Fibroblast of villous mesenchyme (primary cell): Measurements from ENCODE around the gene BUB1B. TPM values are rescaled to one million over a fixed set of nuclear protein-coding genes. Genes with fewer than 3 reads are reported as not detected.

Source experiments
- DNase-seq: peaks from one replicate; pipeline ENCODE4 v3.0.0-alpha.2; 2010; ENCODE audit warnings: low read depth
- H3K4me3 ChIP-seq: 2 replicates; pipeline ENCODE4 v1.5.1; 2011; ENCODE audit warnings: low read depth, mild to moderate bottlenecking, low read length
- total RNA-seq: library from RNA; depleted of rRNA; stranded (reverse); fragments of >200 nt; gene quantifications from 2 replicates; pipeline ENCODE4 v1.2.3, GENCODE V29; 2012
- TF ChIP-seq, protein P1 (sequence below): IDR thresholded peaks from 2 replicates; pipeline ENCODE4 v1.5.1; 2012; ENCODE audit warnings: low read depth, mild to moderate bottlenecking, low read length; ENCODE audit not compliant: insufficient read depth

BUB1B gene
- total RNA-seq, 1 donor: 19.9 TPM

DNA sequence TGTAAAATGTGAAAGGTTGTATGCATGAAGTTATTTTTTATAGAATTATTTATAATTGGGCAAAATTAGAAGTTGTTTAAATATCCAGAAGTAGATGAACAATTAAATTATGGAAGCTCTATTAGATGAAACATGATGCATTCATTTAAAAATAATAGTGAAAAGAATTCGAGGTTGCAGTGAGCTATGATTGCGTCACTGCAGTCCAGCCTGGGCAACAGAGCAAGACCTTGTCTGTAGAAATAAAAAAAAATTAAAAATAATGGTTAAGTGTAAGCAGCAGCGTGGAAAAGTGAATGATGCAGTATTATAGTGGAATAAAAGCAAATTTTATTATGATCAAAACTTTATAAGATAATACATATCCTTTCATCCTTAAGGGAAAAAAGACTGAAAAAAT is 14.3 kb downstream of the BUB1B start:
- TF ChIP-seq, protein P1, sequence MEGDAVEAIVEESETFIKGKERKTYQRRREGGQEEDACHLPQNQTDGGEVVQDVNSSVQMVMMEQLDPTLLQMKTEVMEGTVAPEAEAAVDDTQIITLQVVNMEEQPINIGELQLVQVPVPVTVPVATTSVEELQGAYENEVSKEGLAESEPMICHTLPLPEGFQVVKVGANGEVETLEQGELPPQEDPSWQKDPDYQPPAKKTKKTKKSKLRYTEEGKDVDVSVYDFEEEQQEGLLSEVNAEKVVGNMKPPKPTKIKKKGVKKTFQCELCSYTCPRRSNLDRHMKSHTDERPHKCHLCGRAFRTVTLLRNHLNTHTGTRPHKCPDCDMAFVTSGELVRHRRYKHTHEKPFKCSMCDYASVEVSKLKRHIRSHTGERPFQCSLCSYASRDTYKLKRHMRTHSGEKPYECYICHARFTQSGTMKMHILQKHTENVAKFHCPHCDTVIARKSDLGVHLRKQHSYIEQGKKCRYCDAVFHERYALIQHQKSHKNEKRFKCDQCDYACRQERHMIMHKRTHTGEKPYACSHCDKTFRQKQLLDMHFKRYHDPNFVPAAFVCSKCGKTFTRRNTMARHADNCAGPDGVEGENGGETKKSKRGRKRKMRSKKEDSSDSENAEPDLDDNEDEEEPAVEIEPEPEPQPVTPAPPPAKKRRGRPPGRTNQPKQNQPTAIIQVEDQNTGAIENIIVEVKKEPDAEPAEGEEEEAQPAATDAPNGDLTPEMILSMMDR: no peak
- no peak for DNase-seq
- H3K4me3 ChIP-seq: no peak overlapping the region

DNA sequence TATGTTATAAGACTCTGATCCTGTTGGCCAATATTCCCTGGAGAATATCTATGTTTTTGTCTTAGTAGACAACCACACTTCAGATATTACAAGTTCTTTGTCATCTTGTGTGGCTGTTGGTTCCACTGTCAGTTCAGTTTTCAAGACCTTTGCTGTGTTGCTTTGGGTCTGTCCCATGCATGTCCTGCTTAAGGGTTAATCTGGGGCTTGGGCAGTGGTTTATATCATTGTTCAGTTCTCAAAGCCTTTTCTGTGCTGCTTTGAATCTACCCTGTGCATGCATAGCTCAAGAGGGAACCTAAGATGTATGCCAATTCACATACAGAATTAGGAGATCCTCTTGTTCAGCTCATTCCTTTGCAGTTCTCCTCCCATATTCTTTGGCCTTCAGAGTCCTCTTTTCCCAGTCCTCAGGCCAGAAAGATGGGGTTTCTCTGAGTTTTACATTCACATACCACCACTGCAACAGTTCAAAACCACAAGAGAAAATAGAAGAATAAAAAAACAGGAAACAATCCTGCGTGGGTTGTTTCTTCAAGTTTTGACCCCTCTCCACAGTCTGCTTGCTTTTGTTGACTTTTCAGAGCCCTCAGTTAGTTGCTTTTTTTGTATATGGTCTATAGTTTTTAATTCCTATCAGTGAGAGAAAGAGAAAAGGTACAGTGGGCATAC is 21.6 kb downstream of the BUB1B start:
- H3K4me3 ChIP-seq: no peak overlapping the region
- DNase-seq: no peak
- TF ChIP-seq, protein P1: peak; percentile 2

DNA sequence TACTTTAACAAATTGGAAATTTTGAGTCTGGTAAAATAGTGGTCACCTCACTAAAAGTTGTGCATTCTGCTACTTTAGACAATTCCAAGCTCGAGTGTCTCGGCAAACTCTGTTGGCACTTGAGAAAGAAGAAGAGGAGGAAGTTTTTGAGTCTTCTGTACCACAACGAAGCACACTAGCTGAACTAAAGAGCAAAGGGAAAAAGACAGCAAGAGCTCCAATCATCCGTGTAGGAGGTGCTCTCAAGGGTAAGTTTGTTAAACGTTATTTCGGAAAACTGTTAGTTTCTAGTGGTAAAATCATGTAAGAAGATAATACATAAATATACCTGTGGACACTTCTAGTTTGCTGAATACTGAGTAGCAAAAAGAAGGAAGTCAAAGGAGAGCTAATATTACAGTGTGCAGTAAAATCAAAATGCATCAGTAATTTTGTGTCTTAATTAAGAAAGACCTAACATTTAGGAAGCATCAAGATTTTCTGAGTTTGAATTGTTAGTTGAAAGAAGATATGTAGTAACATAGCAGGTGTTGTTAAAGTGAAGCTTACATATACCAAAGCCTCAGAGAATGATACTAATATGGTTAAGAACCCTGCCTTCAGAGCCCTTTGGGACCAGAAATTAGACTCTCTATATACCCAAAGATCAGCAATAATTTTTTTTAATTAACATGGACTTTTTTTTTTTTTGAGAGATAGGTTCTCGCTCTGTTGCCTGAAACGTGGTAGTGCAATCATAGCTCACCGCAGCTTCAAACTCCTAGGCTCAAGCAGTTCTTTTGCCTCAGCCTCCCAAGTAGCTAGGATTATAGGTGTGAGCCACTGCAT is 23.0 kb downstream of the BUB1B start:
- TF ChIP-seq, protein P1: no peak
- no peak for DNase-seq
- H3K4me3 ChIP-seq: no peak overlapping the region

DNA sequence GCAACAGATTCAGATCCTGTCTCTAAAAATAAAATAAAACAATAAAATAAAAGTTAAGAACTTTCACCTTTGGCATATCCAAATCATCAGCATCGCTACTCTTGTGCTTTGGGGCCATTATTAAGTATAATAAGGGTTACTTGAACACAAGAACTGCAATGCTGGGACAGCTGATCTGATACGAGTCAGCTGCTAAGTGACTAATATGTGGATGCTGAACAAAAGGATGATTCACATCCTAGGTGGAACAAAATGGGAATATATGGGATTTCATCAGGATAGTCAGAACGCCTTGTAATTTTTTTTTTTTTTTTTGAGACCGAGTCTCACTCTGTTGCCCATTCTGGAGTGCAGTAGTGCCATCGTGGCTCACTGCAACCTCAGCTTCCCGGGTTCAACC is 29.7 kb downstream of the BUB1B start:
- DNase-seq: peak; percentile 50
- H3K4me3 ChIP-seq: no peak overlapping the region
- TF ChIP-seq, protein P1: no peak

DNA sequence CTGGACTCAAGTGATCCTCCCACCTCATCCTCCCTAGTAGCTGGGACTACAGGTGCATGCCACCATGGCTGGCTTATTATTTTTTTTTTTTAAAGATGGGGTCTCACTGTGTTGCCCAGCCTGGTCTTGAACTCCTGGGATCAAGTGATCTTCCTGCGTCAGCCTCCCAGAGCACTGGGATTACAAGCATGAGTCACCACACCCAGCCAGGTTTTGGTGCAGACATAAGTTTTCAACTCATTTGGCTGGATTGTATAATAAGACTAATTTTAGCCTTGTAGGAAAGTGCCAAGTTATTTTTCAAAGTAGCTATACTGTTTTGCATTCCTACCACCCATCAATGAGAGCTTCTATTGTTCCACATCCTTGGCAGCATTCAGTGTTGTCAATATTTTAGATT is 32.1 kb downstream of the BUB1B start:
- peak; percentile 46 for DNase-seq
- TF ChIP-seq, protein P1: no peak

DNA sequence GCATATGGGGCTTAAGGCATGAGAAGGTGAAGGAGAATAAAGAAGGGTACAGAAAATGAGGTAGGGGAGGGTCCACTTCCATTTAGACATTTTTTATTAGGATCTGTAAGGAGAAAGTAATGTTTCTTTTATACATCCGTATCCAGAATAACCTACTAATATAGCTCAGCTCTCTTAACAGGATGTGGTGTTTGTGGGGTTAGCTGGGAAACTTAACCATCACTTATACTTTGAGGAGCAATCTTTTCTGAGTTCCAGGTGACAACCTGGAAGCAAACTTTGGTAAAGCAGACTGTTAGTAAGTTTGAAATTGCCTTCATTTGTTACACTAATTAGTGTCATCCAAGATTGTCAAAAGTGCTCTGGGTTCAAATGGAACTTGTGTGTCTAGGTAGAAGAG is 36.6 kb downstream of the BUB1B start:
- TF ChIP-seq, protein P1: no peak
- DNase-seq: no peak
- no peak overlapping the region for H3K4me3 ChIP-seq

More for the DNA sequence above, 32.1 kb downstream of the BUB1B start:
- no peak overlapping the region for H3K4me3 ChIP-seq
